GM21390 (cell line): Measurements from ENCODE around the gene TXNDC5.
A peak's percentile ranks its signal among the peaks of the same experiment; 100 is the strongest.
"Not testable (repeated sequence)": the region's sequence is repeated elsewhere in the genome, so short reads cannot be mapped to it uniquely, and the experiment has no call there.

ENCODE experiments used
- ATAC-seq: cut with Tn5 transposase; IDR thresholded peaks from one replicate; pipeline ENCODE4 v1.9.1; 2021; ENCODE audit not compliant: unreplicated experiment

The TXNDC5 gene

DNA sequence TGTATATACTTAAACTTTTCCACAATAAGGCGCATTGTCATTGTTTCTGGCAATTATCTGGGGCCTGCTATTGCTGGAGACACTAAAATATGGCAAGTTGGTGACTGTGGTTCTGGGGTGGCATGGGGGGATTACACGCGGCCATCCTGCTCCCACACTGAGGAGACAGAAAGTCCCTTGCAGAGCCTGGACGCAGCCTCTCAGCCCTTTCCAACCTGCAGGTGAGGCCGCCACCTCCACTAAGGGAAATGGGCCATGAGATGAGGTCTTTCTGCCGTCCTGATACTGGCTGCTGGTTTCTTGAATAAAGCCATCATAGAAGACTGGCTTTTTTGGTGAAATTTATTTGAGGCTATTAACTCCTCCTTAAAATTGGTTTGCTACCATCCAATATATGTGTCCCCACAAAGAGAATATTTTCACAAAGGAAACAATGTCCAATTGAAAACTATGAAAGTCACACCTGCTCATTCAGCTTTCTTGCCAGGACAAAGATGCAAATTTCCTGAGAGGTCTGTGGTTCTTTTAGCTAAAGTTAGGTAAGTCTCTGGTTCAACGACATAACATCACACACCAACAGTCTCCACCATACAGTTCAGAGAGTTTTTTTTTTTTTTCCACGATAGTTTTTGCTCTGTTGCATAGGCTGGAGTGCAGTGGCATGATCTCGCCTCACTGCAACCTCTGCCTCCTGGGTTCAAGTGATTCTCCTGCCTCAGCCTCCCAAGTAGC is 13.0 kb downstream of the TXNDC5 start:
- ATAC-seq = peak; percentile 59

DNA sequence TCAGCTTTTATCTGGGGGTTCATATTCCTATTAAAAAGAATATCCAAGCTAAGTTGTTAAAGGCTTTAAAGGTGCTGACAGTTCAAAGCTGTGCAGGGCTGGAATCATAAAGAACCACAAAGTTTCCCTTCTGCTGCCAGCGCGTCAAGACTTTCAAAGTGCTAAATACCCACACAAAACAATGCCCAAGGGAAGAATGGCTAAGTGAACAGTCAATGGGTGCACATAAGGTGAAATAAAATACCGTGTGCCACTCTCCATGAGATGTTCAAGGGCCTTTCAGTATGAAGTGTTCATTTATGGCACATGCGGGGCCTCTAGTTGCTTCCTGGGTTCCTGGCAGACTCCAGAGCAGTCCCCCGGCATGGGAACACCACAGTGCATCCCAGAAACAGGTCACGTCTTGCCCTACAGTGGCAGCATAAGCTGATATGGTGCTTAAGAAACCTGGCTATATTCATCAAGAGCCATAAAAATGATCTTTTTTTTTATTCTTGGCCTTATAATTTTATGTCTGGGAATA is 14.1 kb downstream of the TXNDC5 start:
- ATAC-seq = no peak

DNA sequence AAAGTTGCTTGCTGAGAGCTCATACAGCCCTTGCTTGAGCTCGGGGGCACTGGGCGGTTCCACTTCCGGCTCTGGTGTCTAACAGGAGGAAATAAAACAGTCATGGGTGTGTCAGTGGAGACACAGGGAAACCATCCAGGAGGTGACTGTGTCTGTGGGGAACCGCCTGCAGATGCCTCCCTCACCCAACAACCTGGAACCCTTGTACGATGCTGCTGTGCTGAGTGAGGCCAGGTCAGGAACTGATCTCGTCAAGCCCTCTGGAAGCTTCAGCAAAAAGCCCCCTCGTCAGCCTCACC is 15.5 kb downstream of the TXNDC5 start:
- no peak for ATAC-seq

DNA sequence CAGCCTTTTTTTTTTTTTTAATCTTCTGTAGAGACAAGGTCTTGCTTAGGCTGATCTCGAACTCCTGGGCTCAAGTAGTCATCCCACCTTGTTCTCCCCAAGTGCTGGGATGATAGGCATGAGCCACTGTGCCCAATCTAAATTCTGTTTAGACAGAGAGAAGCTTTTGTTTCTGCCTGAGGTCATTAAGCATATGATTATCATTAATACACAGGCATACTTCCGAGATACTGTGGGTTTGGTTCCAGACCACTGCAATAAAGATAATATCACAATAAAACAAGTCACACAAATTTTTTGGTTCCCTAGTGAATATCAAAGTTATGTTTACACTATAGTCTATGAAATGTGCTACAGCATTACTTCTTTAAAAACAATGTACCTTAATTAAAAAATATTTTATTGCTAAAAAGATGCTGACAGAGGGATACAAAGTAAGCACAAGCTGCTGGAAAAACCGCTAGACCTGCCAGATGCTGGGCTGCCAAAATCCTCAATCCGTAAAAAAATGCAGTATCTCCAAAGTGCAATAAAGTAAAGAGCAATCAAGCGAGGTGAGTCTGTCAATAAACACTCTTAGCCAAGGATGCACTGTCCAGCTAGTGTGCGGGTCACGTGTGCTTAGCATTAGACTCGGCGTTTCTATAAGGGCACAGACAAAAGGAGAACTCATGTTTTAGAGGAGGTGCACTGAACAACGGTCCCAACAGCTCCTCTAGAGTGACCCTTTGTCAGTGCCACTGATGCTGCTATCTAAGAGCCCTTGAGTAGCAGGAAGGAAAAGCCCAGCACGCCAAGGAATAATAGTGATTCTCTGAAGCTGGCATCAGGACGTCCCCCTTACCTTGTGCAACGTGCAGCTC is 16.1 kb downstream of the TXNDC5 start:
- ATAC-seq = no peak

DNA sequence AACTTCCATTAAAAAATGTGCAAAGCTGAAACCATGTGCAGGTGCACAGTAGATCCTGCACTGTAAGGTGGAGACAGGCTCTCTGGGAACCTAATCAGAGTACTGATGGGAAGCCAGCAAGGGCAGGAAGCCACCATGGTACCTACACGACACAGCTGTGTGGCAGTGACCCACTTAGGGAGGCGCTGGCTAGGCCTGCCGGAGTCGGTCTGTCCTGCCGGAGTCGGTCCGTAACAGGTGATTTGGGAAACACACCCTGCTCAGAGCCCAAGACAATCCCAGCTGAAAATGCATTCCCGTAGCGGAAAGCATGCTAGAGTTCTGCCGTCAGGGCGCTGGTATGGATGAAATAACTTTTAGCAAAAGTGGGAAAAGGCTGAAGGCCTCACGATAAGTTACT is 17.2 kb downstream of the TXNDC5 start:
- no peak for ATAC-seq

DNA sequence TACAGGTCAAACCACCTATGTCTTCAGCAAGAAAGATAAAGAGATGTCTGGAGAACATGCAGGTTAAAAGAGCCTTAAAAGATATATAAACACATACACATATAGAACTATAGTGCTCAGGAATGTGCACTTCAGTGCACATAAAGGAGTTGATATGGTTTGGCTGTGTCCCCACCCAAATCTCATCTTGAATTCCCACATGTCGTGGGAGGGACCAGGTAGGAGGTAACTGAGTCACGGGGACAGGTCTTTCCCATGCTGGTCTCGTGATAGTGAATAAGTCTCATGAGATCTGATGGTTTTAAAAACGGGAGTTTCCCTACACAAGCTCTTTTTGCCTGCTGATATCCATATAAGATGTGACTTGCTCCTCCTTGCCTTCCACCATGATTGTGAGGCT is 18.2 kb downstream of the TXNDC5 start:
- not testable (repeated sequence) for ATAC-seq

DNA sequence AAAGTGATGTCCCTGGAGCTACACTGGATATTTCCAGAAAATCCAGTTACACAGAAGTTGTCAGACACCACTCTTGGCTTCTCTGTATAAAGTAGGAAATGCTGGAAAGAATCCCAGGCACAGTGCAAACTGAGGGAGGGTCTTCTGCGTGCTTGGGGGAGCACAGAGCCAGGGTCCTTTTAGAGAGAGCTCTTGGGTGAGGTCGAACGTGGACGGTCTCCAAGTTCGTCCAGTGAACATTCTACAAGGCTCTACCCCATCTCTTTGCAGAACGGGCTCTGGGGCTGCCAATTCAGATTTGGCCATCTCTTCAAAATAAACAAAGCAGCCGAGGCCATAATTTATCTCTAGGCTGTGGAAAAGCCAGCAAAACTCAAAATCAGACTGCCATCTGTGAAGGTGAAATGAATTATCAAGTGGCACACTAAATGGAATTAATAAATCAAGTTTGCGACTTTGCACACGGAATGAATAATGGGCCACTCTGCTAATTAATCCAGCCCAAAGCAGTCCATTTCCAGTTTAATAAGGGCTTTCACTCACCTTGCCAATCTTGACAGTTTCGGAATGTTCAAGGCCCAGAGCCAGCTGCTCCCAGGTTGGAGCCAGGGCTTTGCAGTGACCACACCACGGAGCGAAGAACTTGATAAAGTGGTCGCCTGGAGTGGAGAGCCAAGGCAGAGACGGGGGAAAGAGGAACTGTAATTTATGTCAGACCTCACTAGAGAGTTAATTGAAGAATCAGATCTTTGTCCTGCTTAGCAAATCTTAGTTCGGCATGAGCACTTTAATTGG is 19.3 kb downstream of the TXNDC5 start:
- no peak for ATAC-seq

DNA sequence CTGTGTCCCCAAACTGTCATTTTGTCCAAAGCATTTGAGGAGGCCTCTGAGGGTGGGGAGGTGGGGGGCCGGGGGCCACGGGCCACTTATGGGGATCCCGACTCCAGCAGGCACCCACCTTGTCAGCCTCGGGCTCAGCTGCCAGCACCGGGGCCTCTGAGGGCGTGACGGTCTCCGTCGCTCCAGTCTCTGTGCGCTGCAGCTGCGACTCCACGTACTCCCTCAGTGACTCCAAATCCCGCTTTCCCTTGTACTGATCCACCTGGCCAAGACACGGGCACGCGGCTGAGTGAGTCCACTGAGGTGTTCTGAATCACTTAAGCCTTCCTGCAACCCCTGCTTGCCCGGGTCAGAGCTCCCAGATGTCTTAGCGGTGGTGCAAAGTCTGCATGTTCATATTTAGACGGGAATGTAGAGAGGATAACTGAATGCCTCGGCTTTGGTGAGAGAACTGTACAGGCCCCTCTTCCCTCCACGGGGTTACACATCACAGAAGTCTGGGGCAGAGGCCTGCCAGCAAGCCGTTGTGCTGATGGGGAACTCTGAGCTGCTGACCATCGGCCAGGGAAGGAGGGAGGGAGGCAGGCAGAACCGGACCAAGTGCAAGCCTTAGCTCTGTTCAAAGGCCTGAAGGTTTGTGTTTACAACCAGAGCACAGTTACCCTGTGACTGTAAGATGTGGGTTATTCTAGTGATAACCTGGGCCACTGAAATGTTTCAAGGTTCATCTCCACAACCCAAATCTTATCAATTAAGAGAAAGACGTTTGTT is 21.8 kb downstream of the TXNDC5 start:
- ATAC-seq = no peak

DNA sequence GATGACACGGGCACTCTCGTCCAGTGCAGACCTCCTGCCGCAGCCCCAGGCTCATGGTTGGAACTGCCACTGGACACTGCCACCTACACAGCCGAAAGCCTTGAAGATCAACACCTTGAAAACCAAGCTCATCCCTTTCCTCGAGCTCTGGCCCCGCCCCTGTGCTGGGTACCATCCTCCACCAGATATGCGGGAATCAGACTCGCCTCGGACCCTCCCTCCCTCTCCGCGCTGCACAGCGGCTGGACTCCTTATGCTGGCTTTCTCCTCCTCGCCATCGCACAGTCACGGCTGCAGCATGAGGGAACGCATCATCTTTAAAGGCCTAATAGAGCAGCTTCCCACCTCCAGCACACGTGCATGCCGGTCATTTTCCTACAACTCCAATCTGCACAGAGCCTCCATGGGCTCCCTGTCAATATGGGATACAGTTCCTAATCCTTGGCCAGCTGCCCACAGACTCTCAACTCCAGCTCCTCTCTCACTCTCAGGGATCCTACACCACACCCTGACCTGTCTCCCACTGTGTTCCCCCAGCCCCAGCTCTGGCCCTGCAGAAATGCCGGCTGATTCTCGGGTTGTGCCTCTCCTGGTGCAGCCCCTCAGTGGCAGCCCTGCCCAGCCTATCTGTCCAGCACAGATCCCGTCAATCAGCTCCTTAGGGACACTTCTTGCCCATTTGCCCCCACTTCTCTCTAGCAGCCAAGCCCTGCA is 23.2 kb downstream of the TXNDC5 start:
- ATAC-seq = no peak

DNA sequence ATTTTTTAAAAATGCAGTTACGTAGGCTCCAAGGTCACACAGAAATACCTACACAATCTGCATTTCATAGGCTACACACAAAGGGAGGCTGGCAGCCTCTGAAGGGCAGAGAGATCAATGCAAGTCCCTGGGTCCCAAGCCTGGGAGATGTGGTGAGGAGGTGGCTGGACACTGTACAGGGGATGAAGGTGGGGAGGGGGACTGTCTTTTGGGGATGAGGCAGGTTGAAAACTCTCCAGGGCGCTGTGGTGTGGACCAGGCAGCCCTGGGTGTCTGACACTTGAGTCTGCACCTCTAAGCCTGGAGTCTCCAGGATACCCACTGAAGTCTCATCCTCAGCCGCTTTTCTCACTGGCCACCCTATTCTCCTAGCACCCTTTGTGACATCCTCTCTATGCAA is 24.5 kb downstream of the TXNDC5 start:
- no peak for ATAC-seq

DNA sequence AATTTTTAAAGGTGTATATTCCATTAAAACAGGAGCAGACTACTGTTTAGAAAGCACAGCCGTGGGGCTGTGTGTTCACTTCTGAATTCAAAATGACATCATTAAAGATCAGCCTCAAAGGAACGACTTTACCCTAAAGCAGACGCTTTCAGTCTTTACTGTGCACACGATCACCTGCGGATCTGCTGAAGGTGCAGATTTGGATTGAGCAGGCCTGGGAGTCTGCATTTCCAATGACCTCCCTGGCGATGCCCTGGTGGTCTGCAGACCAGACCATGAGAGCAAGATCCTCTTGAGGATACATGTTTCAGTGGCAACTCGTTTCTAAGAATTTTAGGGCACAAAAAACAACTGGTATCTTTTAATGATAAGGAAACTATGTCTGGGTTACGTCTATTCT is 27.2 kb downstream of the TXNDC5 start:
- ATAC-seq = no peak

DNA sequence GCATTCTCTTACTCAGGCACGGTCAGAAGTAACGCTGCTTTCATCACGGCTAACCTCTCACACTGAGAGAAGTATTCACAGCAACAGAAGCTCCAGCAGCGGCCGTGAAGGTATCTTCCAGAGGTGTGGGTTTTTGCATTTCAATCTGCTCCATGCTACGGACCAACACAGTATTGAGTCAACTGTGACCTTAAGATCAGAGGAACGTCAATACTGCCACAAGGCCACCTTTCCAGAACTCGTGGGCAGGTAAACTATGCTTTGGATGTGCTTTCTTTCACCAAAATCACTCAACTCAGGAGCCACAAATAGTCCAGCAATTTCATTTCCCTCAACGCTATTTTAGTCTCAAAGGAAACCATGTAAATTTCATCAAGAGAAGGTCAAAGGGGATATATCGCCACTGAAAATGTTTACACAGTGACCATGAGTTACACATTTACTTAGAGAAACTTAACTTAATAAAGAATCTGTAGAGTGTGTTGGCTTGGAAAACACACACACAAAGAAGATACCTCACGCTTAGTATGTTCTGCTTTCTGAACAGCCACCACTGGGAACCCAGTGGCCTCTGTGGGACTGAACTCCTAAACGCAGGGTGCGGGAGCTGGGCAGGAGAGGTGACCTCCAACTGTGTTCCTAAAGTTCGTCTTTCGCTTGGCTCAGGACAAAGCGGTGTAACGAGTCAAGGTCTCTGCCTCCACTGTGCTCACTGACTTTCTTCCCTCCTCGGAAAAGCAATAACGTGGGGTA is 27.9 kb downstream of the TXNDC5 start:
- ATAC-seq = no peak

DNA sequence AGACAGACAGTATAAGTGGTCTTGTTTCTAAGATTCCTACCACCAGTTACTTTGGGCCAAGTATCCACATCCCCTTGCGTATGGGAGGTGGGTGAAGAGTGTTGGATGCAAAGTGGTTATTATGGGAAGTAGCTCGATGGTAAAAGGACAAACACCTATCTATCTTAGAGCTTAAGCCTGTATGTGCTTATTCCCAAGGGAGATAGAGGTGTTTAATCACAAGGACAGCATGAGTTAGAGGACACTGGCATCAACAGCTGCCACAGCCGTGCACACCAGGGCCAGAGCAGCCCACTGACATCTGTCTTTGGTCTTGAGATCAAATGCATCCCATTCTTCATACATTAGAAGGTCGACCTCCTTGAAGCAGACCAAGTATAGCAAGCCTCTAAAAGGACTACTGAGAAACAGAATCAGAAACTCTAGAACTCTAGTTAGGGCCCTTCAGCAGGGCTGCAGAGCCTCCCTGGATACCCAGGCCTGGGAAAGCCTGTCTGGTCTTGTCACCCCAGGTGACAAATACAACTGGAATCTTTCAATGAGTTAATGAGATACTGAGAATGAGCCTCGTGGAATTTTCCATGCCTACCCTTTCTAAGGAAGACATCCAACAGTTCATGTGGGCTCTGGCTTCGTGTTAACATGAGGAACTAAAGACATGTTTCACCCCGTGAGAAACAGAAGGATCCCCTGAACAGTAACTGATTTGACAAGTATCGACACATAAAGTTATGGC is 28.7 kb downstream of the TXNDC5 start:
- no peak for ATAC-seq

DNA sequence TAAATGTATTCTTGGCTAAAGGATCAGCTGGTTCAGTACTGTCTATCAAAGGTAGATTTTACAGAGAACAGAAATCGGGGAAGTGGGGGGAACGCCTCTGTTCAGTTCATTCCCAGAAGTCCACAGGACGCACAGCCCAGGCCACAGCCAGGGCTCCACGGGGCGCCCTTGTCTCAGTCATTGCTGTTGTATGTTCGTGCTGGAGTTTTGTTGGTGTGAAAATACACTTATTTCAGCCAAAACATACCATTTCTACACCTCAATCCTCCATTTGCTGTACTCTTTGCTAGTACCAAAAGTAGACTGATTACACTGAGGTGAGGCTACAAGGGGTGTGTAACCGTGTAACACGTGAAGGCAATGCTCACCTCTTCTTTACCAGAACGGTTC is 29.9 kb downstream of the TXNDC5 start:
- no peak for ATAC-seq

DNA sequence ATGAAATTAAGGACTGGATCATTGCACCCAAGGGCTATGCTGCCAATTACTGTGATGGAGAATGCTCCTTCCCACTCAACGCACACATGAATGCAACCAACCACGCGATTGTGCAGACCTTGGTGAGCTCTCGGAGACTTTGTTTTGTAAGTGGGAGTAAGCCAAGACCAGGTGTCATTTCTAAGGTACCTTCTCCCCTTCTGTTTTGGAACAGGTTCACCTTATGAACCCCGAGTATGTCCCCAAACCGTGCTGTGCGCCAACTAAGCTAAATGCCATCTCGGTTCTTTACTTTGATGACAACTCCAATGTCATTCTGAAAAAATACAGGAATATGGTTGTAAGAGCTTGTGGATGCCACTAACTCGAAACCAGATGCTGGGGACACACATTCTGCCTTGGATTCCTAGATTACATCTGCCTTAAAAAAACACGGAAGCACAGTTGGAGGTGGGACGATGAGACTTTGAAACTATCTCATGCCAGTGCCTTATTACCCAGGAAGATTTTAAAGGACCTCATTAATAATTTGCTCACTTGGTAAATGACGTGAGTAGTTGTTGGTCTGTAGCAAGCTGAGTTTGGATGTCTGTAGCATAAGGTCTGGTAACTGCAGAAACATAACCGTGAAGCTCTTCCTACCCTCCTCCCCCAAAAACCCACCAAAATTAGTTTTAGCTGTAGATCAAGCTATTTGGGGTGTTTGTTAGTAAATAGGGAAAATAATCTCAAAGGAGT is 30.4 kb downstream of the TXNDC5 start:
- ATAC-seq = no peak

DNA sequence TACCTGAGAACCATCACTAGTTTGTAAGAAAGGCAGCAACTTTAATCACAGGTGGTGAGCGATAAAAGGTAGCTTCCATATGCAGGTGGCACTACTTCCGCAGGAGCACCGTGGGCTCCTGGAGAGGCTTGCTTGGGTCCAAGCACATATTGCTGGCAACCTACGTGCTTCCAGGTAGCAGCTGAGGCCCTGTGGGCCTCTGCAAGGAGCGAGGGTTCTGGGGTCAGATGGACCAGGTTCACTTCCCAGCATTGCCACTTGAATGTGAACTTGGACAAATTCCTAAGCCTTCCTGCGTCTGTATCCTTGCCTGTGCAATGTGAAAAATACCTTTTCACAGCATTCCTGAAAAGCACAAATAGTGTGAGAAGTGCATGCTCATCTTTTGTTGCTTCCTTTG is 31.0 kb downstream of the TXNDC5 start:
- ATAC-seq = no peak

DNA sequence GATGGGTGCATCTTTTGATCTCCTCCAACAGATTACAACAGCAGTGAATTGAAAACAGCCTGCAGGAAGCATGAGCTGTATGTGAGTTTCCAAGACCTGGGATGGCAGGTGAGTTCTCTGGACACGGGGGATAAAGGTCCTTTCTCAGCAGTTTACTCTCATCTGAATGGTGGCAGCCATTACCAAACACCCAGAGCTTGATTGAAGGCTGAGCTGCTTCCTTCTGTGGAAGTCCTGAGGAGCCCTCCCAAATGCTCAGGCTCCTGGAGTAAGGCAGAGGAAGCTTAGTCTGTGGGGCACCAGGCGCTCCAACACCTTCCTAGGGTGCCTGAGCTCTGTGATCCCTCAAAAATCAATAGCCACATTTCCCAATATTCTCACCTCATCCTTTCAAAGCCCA is 31.5 kb downstream of the TXNDC5 start:
- ATAC-seq = no peak

DNA sequence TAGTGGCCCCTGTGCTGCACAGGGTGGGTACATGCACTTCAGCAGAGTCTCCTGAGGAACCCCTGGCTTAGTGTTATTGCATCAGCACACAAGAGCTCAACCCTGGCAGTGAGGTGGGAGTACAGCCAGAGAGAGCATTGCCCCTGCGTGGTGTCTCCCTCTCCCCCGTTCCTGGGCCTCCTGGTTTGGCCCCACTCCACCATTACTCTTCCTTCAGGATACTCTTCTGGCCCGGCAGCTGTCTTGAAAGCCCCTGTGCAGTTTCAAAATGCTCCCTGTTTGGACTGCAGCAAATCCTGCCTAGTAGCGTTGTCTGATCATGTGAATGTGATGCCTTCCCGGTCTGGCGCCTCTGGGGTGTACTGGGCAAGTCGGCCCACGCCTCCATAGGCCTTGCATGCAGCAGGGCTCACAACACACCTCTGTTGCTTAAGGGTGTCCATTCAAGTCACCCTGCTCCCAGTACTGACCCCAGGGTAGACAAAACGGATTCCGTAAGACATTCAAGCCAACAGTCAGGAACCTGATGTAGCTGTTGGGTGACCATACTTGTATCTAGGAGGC is 32.1 kb downstream of the TXNDC5 start:
- ATAC-seq = no peak
